T47D (cell line): ENCODE data around the gene GNA14.

Source experiments
- DNase-seq, 2 experiments: peaks; one replicate each; pipeline versions ENCODE4 v3.0.0 to v3.0.0-alpha.2; 2011 to 2012; ENCODE audit warnings: low read depth in 1 of 2, low spot score in 1 of 2
- JUND ChIP-seq: IDR thresholded peaks from 2 replicates; pipeline ENCODE4 v1.6.1; 2012; ENCODE audit warnings: low read depth
- in situ Hi-C: cut with HindIII; loops from 2 replicates; pipeline ENCODE4 v1.10.0; 2016; ENCODE audit warnings: low sequenced_read_pairs, low pct_unique_long_range_greater_than_20kb

Gene GNA14

GRCh38 chr9:77616191-77616590 is 31.9 kb downstream of the GNA14 start:
- DNase-seq = no peak
- in situ Hi-C loops = no loop called here
- no peak for TF ChIP-seq JUND

GRCh38 chr9:77614645-77615044 is 33.5 kb downstream of the GNA14 start:
- in situ Hi-C loops = no loop called here
- no peak for DNase-seq
- no peak for TF ChIP-seq JUND

GRCh38 chr9:77606526-77606925 is 41.6 kb downstream of the GNA14 start:
- TF ChIP-seq JUND = no peak

GRCh38 chr9:77605449-77606220 is 42.5 kb downstream of the GNA14 start:
- no peak for DNase-seq
- in situ Hi-C loops = no loop called here
- TF ChIP-seq JUND = no peak

More at GRCh38 chr9:77606526-77606925, 41.6 kb downstream of the GNA14 start:
- no peak for DNase-seq
- in situ Hi-C loops = no loop called here

GRCh38 chr9:77604316-77604715 is 43.8 kb downstream of the GNA14 start:
- TF ChIP-seq JUND = no peak
- DNase-seq = no peak
- in situ Hi-C loops = no loop called here

- no peak for DNase-seq
- no peak for TF ChIP-seq JUND
- in situ Hi-C loops = no loop called here
Observed at GRCh38 chr9:77602852-77603251, 45.3 kb downstream of the GNA14 start.

GRCh38 chr9:77601476-77602099 is 46.5 kb downstream of the GNA14 start:
- no peak for TF ChIP-seq JUND
- in situ Hi-C loops = no loop called here
- no peak for DNase-seq

GRCh38 chr9:77600810-77601209 is 47.3 kb downstream of the GNA14 start:
- in situ Hi-C loops = no loop called here
- no peak for DNase-seq
- TF ChIP-seq JUND = no peak

GRCh38 chr9:77599492-77599891 is 48.6 kb downstream of the GNA14 start:
- TF ChIP-seq JUND = no peak
- in situ Hi-C loops = no loop called here
- no peak for DNase-seq

GRCh38 chr9:77598991-77599390 is 49.1 kb downstream of the GNA14 start:
- no peak for TF ChIP-seq JUND
- in situ Hi-C loops = no loop called here
- no peak for DNase-seq

GRCh38 chr9:77598524-77598923 is 49.6 kb downstream of the GNA14 start:
- in situ Hi-C loops = no loop called here
- TF ChIP-seq JUND = no peak
- DNase-seq = no peak

- in situ Hi-C loops = no loop called here
- DNase-seq = peak in 1 of 2 experiments; percentile 59
- no peak for TF ChIP-seq JUND
Observed at GRCh38 chr9:77597057-77597456, 51.1 kb downstream of the GNA14 start.

- in situ Hi-C loops = no loop called here
- no peak for DNase-seq
- no peak for TF ChIP-seq JUND
Observed at GRCh38 chr9:77595426-77596095, 52.6 kb downstream of the GNA14 start.

GRCh38 chr9:77594963-77595362 is 53.2 kb downstream of the GNA14 start:
- no peak for DNase-seq
- no peak for TF ChIP-seq JUND
- in situ Hi-C loops = no loop called here
